ENCODE measurements around the gene CPXM2. TPM values are rescaled to one million over a fixed set of nuclear protein-coding genes. Genes with fewer than 3 reads are reported as not detected.

CPXM2 gene
- total RNA-seq = 9.7 TPM
- long read RNA-seq, transcript CPXM2-201 (14 exons, 3,554 nt) = major isoform, 7 of 14 reads
- long read RNA-seq, partial matches to known transcripts = 6 of 14 reads
- long read RNA-seq, other reads (novel, unspliced or antisense) = 1 of 14 reads

DNA sequence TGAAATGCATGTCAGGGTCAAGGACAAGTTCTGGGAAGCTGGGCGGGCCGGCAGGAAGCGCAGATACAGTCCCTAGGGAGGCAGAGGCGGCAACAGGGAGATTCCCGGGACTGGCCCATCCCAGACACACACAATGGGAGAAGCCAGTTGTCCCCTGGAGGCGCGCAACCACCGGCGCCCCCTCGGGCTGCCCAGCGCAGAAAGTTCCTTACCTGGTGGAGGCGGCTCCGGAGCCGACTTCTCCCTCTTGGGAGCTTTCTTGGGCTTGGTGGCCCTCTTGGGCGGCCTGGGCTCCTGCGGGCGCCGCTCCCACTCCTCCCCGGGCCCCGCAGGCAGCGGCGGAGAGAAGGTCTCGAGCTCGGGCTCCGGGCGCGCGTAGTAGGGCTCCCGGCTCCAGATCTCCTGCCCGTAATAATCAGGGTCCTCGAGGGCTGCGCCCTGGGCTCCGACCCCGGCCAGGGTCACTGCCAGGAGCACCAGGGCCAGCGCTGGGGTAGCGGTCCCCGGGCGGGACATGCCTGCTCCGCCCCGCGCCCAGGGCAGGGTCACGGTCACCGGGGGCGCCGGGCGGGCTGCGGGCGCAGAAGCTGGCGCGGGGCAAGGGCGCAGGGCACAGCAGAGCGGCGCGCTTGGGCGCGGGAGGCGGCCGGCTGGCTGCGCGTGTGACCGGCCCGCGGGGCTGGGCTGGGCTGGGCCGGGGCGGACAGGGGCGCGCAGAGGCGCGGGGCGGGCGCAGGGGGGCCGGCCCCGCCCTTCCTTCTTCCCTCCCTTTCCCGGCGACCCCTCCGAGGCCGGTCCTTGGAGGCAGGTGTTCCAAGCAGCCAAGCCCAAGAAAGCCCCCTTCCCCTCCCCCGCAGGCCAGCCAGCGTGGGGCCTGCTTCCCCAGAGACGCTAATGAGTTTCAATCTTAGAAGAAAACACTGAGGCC lies at the start of gene CPXM2:
TSS of gene CPXM2 (minus strand) at position 664 of the 928 bp plus-strand sequence. CDS start at position 516, 148 bp downstream.
- H3K36me3 ChIP-seq = no peaks in the 10 kb centered on the region
- peaks cover 8% of the 10 kb centered on the region for H3K27me3 ChIP-seq
- H3K4me3 ChIP-seq = peak within 1 kb of the TSS; percentile 45
- no peak for ATAC-seq
- no peak within 1 kb of the TSS for H3K27ac ChIP-seq
- H3K9me3 ChIP-seq = no peaks in the 10 kb centered on the region
- no peak for DNase-seq
- intact Hi-C loops (cut with DNase I) = no loop called here
- H3K4me1 ChIP-seq = no peaks in the 10 kb centered on the region
- no peak for TF ChIP-seq CTCF (IDR thresholded peaks at IDR 0.05)

GRCh38 chr10:123939591-123939990 lies 48.0 kb upstream of the CPXM2 start:
- H3K36me3 ChIP-seq = no peaks in the 10 kb centered on the region
- no peak overlapping the region for H3K27ac ChIP-seq
- H3K27me3 ChIP-seq = no peaks in the 10 kb centered on the region
- intact Hi-C loops (cut with DNase I) = no loop called here
- TF ChIP-seq CTCF (IDR thresholded peaks at IDR 0.05) = no peak
- ATAC-seq (no peak), DNase-seq (no peak)
- no peaks in the 10 kb centered on the region for H3K4me1 ChIP-seq
- no peak overlapping the region for H3K4me3 ChIP-seq
- H3K9me3 ChIP-seq = no peaks in the 10 kb centered on the region

DNA sequence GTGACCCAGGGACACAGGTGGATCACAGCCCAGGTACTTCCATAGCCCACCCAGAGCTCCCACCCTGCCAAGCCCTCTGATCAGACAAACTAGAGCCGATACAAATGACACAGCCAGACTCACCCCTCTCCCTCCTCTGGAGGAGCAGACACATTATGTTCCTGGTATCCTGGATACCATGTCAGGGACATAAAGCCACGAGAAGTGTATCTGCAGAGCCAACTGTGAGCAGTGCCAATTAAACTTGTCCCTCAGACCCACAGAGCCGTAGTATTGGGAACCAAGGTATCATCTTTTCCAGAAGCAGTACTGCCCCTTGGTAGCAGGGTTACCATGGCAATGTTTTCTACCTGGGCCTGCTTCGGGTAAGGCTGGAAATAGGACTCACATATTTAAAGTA lies 47.3 kb upstream of the CPXM2 start:
- no peak for DNase-seq
- Histone ChIP-seq H3K4me1 (no peaks in the 10 kb centered on the region), H3K4me3 (no peak overlapping the region), H3K9me3 (no peaks in the 10 kb centered on the region), H3K36me3 (no peaks in the 10 kb centered on the region), H3K27ac (no peak overlapping the region), H3K27me3 (no peaks in the 10 kb centered on the region)
- intact Hi-C loops (cut with DNase I) = no loop called here
- TF ChIP-seq CTCF (IDR thresholded peaks at IDR 0.05) = no peak
- ATAC-seq = no peak

DNA sequence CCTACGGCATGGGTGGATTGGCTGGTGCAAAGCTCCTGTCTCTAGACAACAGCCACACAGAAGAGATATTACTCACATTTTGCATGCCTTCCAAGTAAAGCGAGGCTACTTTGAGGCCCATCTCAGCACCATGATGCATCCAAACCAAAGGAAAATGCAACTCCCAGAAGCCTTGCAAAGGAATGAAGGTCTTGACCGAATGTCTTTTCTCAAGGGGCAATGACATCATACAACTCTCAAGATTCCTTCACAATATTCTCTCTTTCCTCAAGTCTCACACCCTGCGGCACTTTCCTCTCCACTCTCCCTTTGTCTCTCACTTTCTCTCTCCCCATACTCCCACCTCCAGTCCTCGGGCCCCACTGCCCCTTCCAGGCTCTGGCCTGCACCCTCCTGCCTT lies 44.8 kb upstream of the CPXM2 start:
- DNase-seq = no peak
- Histone ChIP-seq H3K9me3 (no peaks in the 10 kb centered on the region), H3K27me3 (no peaks in the 10 kb centered on the region), H3K27ac (no peak overlapping the region), H3K36me3 (no peaks in the 10 kb centered on the region), H3K4me1 (no peaks in the 10 kb centered on the region), H3K4me3 (no peak overlapping the region)
- ATAC-seq = no peak
- no peak for TF ChIP-seq CTCF (IDR thresholded peaks at IDR 0.05)
- intact Hi-C loops (cut with DNase I) = no loop called here

- Histone ChIP-seq H3K9me3 (no peaks in the 10 kb centered on the region), H3K27me3 (no peaks in the 10 kb centered on the region), H3K4me1 (no peaks in the 10 kb centered on the region), H3K36me3 (no peaks in the 10 kb centered on the region), H3K27ac (no peak overlapping the region), H3K4me3 (no peak overlapping the region)
- ATAC-seq (no peak), DNase-seq (no peak)
- no peak for TF ChIP-seq CTCF (IDR thresholded peaks at IDR 0.05)
- intact Hi-C loops (cut with DNase I) = no loop called here
Measured at GRCh38 chr10:123935680-123936079, 44.1 kb upstream of the CPXM2 start.

Data from upper lobe of right lung (tissue), 1 donor.